T-helper 1 cell treated with Interleukin-12 subunit alpha and Interleukin-12 subunit beta and Interleukin-4 antibody, amounts not matched to agents 30 μg/mL and 1 μg/mL, for 36 hours (primary cell): Measurements from ENCODE around the gene RELL1.

Source experiments
- H3K27ac Mint-ChIP-seq: one replicate; pipeline ENCODE4 v1.8.0; 2021; ENCODE audit warnings: mild to moderate bottlenecking, mixed read lengths
- H3K27me3 Mint-ChIP-seq: one replicate; pipeline ENCODE4 v1.8.0; 2021; ENCODE audit warnings: low read depth, mixed read lengths
- H3K36me3 Mint-ChIP-seq: one replicate; pipeline ENCODE4 v1.8.0; 2021; ENCODE audit warnings: low read depth, mixed read lengths
- H3K4me1 Mint-ChIP-seq: one replicate; pipeline ENCODE4 v1.8.0; 2021; ENCODE audit warnings: low read depth, mixed read lengths
- H3K4me3 Mint-ChIP-seq: one replicate; pipeline ENCODE4 v1.8.0; 2021; ENCODE audit warnings: mild to moderate bottlenecking, moderate library complexity, mixed read lengths
- H3K9me3 Mint-ChIP-seq: one replicate; pipeline ENCODE4 v1.8.0; 2021; ENCODE audit warnings: mixed read lengths

The RELL1 gene

DNA sequence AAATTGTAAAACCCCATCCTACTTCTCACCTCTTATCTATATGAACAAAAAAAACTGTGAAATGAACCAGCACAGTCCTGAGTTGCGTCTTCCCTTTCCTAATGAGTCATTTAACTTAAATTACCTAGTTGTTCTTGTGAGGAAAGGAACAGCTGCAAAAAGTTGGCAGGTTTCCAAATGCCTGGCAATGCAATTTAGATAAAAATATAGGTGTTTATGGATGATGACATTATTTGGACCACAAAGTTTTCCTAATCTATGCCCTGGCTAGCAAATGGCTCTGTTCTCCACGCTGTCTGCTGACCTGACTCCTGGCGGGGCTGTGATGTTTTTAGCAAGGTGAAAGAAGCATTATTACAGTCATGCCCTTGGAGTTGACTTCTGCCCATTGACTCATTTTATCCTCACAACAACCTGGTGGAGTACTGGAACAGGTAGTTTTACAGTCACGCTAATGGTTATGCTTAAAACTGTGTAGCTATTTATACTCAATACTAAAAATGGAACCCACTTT lies 29.8 kb upstream of the RELL1 start:
- peaks cover 9% of the 10 kb centered on the region for H3K27me3 Mint-ChIP-seq
- H3K9me3 Mint-ChIP-seq = no peaks in the 10 kb centered on the region
- peaks cover 19% of the 10 kb centered on the region for H3K4me1 Mint-ChIP-seq
- peak overlapping the region; percentile 4 for H3K4me3 Mint-ChIP-seq
- H3K36me3 Mint-ChIP-seq = no peaks in the 10 kb centered on the region
- peak overlapping the region; percentile 76 for H3K27ac Mint-ChIP-seq

- no peak overlapping the region for H3K4me3 Mint-ChIP-seq
- peaks cover under 1% of the 10 kb centered on the region for H3K4me1 Mint-ChIP-seq
- no peak overlapping the region for H3K27ac Mint-ChIP-seq
Measured at GRCh38 chr4:37710491-37710890, 24.3 kb upstream of the RELL1 start.

GRCh38 chr4:37706032-37706431 lies 19.9 kb upstream of the RELL1 start:
- Mint-ChIP-seq H3K27ac (no peak overlapping the region), H3K9me3 (no peaks in the 10 kb centered on the region), H3K4me3 (no peak overlapping the region), H3K27me3 (peaks cover 5% of the 10 kb centered on the region), H3K4me1 (no peaks in the 10 kb centered on the region), H3K36me3 (no peaks in the 10 kb centered on the region)

More at GRCh38 chr4:37710491-37710890, 24.3 kb upstream of the RELL1 start:
- Mint-ChIP-seq H3K27me3 (peaks cover 14% of the 10 kb centered on the region), H3K36me3 (no peaks in the 10 kb centered on the region), H3K9me3 (no peaks in the 10 kb centered on the region)

DNA sequence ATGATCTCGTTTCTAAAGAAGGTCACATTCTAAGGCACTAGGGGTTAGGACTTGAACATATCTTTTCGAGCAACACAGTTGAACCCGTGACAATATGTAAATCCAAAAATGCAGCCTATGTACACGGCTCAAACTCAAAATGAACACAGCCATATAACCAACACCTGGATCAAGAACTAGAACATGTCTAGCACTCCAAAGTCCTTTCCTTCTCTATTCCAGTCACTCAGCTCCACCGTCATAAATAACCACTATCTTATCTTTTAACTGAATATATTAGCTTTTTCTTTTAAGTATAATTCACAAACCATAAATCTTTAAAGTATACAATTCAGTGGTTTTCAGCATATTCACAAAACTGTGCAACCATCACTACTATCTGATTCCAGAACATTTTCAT lies 19.4 kb upstream of the RELL1 start:
- Mint-ChIP-seq H3K27me3 (peaks cover 7% of the 10 kb centered on the region), H3K9me3 (no peaks in the 10 kb centered on the region), H3K36me3 (no peaks in the 10 kb centered on the region), H3K4me3 (no peak overlapping the region), H3K4me1 (no peaks in the 10 kb centered on the region), H3K27ac (no peak overlapping the region)

DNA sequence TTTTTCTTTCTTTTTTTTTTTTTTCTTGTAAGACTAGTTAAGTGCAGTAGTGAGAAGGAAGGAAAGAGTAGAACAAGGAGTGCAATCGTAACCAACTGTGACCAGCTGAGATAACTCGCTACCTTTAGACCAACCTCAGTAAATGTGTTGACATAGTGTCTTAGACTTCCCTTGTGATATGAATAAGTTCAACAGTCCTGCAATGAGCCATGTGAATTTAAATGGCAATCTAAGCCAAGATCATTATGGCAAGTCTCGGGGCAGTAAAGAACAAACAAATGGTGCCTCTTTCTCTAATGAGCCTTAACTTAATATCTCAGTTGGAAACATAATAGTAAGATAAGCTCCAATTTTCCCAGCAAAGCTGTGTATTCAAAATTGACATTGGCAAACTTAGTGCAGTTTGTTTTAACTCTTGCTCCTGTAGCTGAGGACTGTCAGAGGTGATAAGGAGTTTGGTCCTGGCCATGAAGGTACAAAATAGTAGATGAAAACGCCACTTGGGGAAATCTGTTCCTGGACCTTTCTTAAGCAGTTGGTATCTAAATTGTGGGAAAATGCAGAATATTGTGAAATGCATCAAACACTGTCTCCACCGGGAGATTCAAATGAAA lies 13.8 kb upstream of the RELL1 start:
- Mint-ChIP-seq H3K9me3 (no peaks in the 10 kb centered on the region), H3K4me3 (no peak overlapping the region), H3K27me3 (peaks cover 9% of the 10 kb centered on the region), H3K27ac (no peak overlapping the region), H3K4me1 (no peaks in the 10 kb centered on the region), H3K36me3 (no peaks in the 10 kb centered on the region)

- Mint-ChIP-seq H3K36me3 (no peaks in the 10 kb centered on the region), H3K27me3 (peaks cover 9% of the 10 kb centered on the region), H3K27ac (no peak overlapping the region), H3K4me1 (no peaks in the 10 kb centered on the region), H3K9me3 (no peaks in the 10 kb centered on the region), H3K4me3 (no peak overlapping the region)
Measured at GRCh38 chr4:37697566-37697965, 11.4 kb upstream of the RELL1 start.

DNA sequence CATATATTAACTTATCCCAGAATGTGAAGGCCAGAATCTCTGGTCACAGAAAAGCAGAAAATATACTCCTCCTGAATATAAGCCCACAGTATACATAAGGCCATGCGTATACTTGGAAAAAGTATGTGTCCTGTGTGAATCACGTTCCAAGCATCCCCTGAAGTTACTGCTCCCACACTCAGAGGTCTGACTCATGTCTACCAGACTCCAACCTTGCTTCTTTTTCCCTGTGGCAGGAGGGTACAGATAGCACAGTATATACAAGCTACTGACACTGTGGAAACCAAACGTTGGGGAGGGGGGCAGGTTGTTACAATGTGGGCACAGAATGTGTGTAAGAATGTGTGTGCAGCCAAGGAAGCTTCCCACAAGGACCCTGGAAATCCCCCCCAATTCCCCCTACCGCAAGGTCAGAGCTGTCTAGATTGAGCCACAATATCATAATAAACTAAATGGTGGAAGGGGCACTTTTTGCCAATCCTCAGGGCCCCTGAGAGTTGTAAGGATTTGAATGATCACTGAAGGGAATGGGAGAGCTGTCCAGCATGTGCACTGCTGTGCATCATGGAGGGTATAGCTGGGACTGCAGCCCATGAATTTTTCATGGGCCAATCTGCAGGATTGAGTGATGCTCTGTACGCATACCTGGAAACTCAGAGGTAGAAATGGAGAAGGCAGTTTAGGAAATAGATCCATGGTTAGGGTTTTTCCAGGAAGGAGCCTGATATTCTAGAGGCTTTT lies 7.4 kb upstream of the RELL1 start:
- no peak overlapping the region for H3K27ac Mint-ChIP-seq
- no peaks in the 10 kb centered on the region for H3K36me3 Mint-ChIP-seq
- H3K27me3 Mint-ChIP-seq = no peaks in the 10 kb centered on the region
- H3K9me3 Mint-ChIP-seq = no peaks in the 10 kb centered on the region
- H3K4me1 Mint-ChIP-seq = peaks cover 4% of the 10 kb centered on the region
- H3K4me3 Mint-ChIP-seq = no peak overlapping the region

- H3K4me3 Mint-ChIP-seq = no peak overlapping the region
- peaks cover 4% of the 10 kb centered on the region for H3K4me1 Mint-ChIP-seq
- no peak overlapping the region for H3K27ac Mint-ChIP-seq
- H3K9me3 Mint-ChIP-seq = no peaks in the 10 kb centered on the region
- H3K36me3 Mint-ChIP-seq = no peaks in the 10 kb centered on the region
- H3K27me3 Mint-ChIP-seq = no peaks in the 10 kb centered on the region
Measured at GRCh38 chr4:37693030-37693429, 6.9 kb upstream of the RELL1 start.

GRCh38 chr4:37690976-37691375 lies 4.8 kb upstream of the RELL1 start:
- H3K27ac Mint-ChIP-seq = no peak overlapping the region
- no peak overlapping the region for H3K4me3 Mint-ChIP-seq
- peaks cover 10% of the 10 kb centered on the region for H3K4me1 Mint-ChIP-seq
- H3K36me3 Mint-ChIP-seq = no peaks in the 10 kb centered on the region
- no peaks in the 10 kb centered on the region for H3K27me3 Mint-ChIP-seq
- no peaks in the 10 kb centered on the region for H3K9me3 Mint-ChIP-seq

GRCh38 chr4:37689353-37690095 lies 3.3 kb upstream of the RELL1 start:
- Mint-ChIP-seq H3K27ac (no peak overlapping the region), H3K4me3 (no peak overlapping the region), H3K4me1 (peaks cover 14% of the 10 kb centered on the region)

GRCh38 chr4:37687681-37688080 lies 1.5 kb upstream of the RELL1 start:
- no peaks in the 10 kb centered on the region for H3K27me3 Mint-ChIP-seq
- peaks cover 28% of the 10 kb centered on the region for H3K4me1 Mint-ChIP-seq
- no peaks in the 10 kb centered on the region for H3K9me3 Mint-ChIP-seq
- H3K27ac Mint-ChIP-seq = no peak overlapping the region
- peak overlapping the region; percentile 91 for H3K4me3 Mint-ChIP-seq
- peaks cover 14% of the 10 kb centered on the region for H3K36me3 Mint-ChIP-seq

More at GRCh38 chr4:37689353-37690095, 3.3 kb upstream of the RELL1 start:
- Mint-ChIP-seq H3K27me3 (no peaks in the 10 kb centered on the region), H3K36me3 (peaks cover 1% of the 10 kb centered on the region), H3K9me3 (no peaks in the 10 kb centered on the region)

- no peaks in the 10 kb centered on the region for H3K27me3 Mint-ChIP-seq
- H3K36me3 Mint-ChIP-seq = peaks cover 17% of the 10 kb centered on the region
- no peaks in the 10 kb centered on the region for H3K9me3 Mint-ChIP-seq
- H3K27ac Mint-ChIP-seq = peak overlapping the region; percentile 42
- peak overlapping the region; percentile 91 for H3K4me3 Mint-ChIP-seq
- H3K4me1 Mint-ChIP-seq = peaks cover 33% of the 10 kb centered on the region
Measured at GRCh38 chr4:37687194-37687562, 1.0 kb upstream of the RELL1 start.

GRCh38 chr4:37685823-37686372 lies 278 bp downstream of the RELL1 start:
- Mint-ChIP-seq H3K9me3 (no peaks in the 10 kb centered on the region), H3K27me3 (no peaks in the 10 kb centered on the region), H3K27ac (peak overlapping the region; percentile 95), H3K36me3 (peaks cover 19% of the 10 kb centered on the region), H3K4me1 (peaks cover 36% of the 10 kb centered on the region), H3K4me3 (peak overlapping the region; percentile 91)

DNA sequence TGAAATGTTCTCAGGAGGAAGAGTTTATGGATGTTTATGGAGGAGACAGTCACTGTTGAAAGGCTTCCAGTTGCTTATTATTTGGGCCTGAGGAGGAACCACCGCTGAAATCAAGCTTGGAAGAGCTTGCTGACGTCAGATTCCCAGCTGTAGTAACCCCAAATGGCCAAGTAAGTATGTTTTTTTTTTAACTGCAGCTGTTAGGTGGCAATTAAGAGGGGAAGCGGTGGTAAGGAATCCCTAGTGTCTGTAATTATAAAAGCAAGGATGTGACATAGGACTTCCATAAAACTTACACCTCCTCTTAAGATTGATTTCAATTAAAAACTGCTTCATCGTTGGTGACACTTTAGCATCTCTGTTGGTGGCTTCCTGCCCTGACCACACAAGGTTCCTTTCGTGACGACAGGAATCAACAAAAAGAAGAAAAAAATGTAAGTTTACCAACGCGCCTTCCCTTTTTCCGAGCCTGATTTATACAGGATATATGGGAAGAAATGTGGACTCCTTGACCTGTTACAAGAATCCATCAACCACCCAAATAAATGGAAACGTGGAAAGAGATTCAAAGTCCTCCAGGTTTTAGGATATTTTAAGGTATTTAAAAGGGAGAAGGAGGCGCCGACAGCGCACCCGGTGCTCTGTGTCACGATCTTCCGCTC lies 884 bp downstream of the RELL1 start:
- peaks cover 19% of the 10 kb centered on the region for H3K36me3 Mint-ChIP-seq
- no peaks in the 10 kb centered on the region for H3K27me3 Mint-ChIP-seq
- H3K4me1 Mint-ChIP-seq = peaks cover 36% of the 10 kb centered on the region
- peak overlapping the region; percentile 95 for H3K27ac Mint-ChIP-seq
- H3K4me3 Mint-ChIP-seq = peak overlapping the region; percentile 90
- no peaks in the 10 kb centered on the region for H3K9me3 Mint-ChIP-seq
